H1 (cell line): ENCODE measurements around the gene SCO2. TPM values are rescaled to one million over a fixed set of nuclear protein-coding genes. Genes with fewer than 3 reads are reported as not detected.
A peak's percentile ranks its signal among the peaks of the same experiment; 100 is the strongest.

Experiments used
- CTCF ChIA-PET: fragments of 300-600 bp; sonication (Branson Sonifier 250); formaldehyde crosslinking; loops from one replicate; lab custom pipeline; 2021; ENCODE audit not compliant: partially characterized antibody; lab: Charles Lee
- POLR2A ChIA-PET: fragments of 300-600 bp; sonication (Branson Sonifier 250); formaldehyde crosslinking; loops from one replicate; lab custom pipeline; 2021; ENCODE audit warnings: inconsistent platforms; ENCODE audit not compliant: partially characterized antibody; lab: Charles Lee
- DNase-seq, 2 experiments: peaks; one replicate each; pipeline versions ENCODE4 v3.0.0 to v3.0.0-alpha.2; 2010 to 2022; ENCODE audit warnings: low spot score in 2 of 2, low read depth in 1 of 2, mixed read lengths in 1 of 2
- FAIRE-seq: peaks from 2 replicates; lab custom pipeline; 2011; peaks lifted over from hg19 to GRCh38; lab: Jason Lieb, UNC
- H2AFZ ChIP-seq: 2 replicates; pipeline ENCODE4 v1.8.1; 2012; ENCODE audit warnings: low read length, inconsistent platforms
- H2AK5ac ChIP-seq: 2 replicates; pipeline ENCODE4 v1.6.1; 2013; ENCODE audit warnings: low read depth, low read length
- H2BK120ac ChIP-seq: replicated peaks from 2 replicates; pipeline ENCODE3; 2013; ENCODE audit warnings: low read depth, low read length, inconsistent platforms
- H2BK12ac ChIP-seq: 2 replicates; pipeline ENCODE4 v1.6.1; 2013; ENCODE audit warnings: low read depth, low read length
- H2BK15ac ChIP-seq: 2 replicates; pipeline ENCODE4 v1.6.1; 2013; ENCODE audit warnings: low read length
- H2BK20ac ChIP-seq: 2 replicates; pipeline ENCODE4 v1.6.1; 2013; ENCODE audit warnings: low read length
- H2BK5ac ChIP-seq: 2 replicates; pipeline ENCODE4 v1.6.1; 2013; ENCODE audit warnings: low read depth, low read length
- H3K14ac ChIP-seq: 2 replicates; pipeline ENCODE4 v1.6.1; 2013; ENCODE audit warnings: inconsistent platforms; ENCODE audit not compliant: insufficient read length
- H3K18ac ChIP-seq: 2 replicates; pipeline ENCODE4 v1.6.1; 2013; ENCODE audit warnings: low read length; ENCODE audit errors: extremely low read depth
- H3K23ac ChIP-seq: 2 replicates; pipeline ENCODE4 v1.6.1; 2013; ENCODE audit warnings: inconsistent platforms; ENCODE audit not compliant: insufficient read length
- H3K23me2 ChIP-seq: 2 replicates; pipeline ENCODE4 v1.6.1; 2013; ENCODE audit warnings: low read depth, low read length
- H3K27ac ChIP-seq: 2 replicates; pipeline ENCODE4 v1.6.1; 2011; ENCODE audit warnings: low read depth, low read length, inconsistent platforms
- H3K27me3 ChIP-seq, 4 experiments: replicated peaks in 1 of 4; 1 replicate in 1 of 4; 2 replicates in 3 of 4; pipeline versions ENCODE4 v1.6.1 to v1.8.1; 2011 to 2013; ENCODE audit warnings: low read length in 3 of 4, mild to moderate bottlenecking in 3 of 4, inconsistent platforms in 2 of 4, mixed read lengths in 2 of 4, moderate library complexity in 1 of 4; ENCODE audit not compliant: control insufficient read depth in 3 of 4, insufficient read depth in 3 of 4; ENCODE audit errors: extremely low read depth in 1 of 4
- H3K36me3 ChIP-seq, 4 experiments: 2 replicates each; pipeline versions ENCODE4 v1.6.1 to v1.8.1; 2011 to 2013; ENCODE audit warnings: mild to moderate bottlenecking in 4 of 4, low read length in 3 of 4, moderate library complexity in 2 of 4, control low read depth in 1 of 4, inconsistent platforms in 1 of 4; ENCODE audit not compliant: insufficient read depth in 4 of 4, control insufficient read depth in 2 of 4
- H3K4ac ChIP-seq: replicated peaks from 2 replicates; pipeline ENCODE3; 2013; ENCODE audit warnings: low read length, low read depth, mixed read lengths, inconsistent platforms; ENCODE audit not compliant: insufficient read length
- H3K4me1 ChIP-seq, 4 experiments: replicated peaks in 1 of 4; 1 replicate in 1 of 4; 2 replicates in 3 of 4; pipeline versions ENCODE4 v1.6.1 to v1.8.1; 2011 to 2013; ENCODE audit warnings: low read length in 3 of 4, inconsistent platforms in 2 of 4, mixed read lengths in 1 of 4; ENCODE audit not compliant: insufficient read depth in 4 of 4, control insufficient read depth in 3 of 4
- H3K4me2 ChIP-seq, 2 experiments: 2 replicates each; pipeline versions ENCODE4 v1.6.1 to v1.8.1; 2011 to 2013; ENCODE audit warnings: low read depth in 2 of 2, low read length in 2 of 2, control low read depth in 1 of 2, inconsistent platforms in 1 of 2, mild to moderate bottlenecking in 1 of 2; ENCODE audit not compliant: insufficient read depth in 1 of 2
- H3K4me3 ChIP-seq, 4 experiments: fragments of 200-600, 300-600 bp in 1 of 4; sonication (generic), shearing (Covaris generic), sonication (Bioruptor Twin) in 1 of 4; 2 replicates each; pipeline versions ENCODE4 v1.5.1 to v1.8.1; 2011 to 2016; ENCODE audit warnings: low read length in 4 of 4, low read depth in 3 of 4, control low read depth in 2 of 4, inconsistent platforms in 2 of 4, mild to moderate bottlenecking in 2 of 4, mixed read lengths in 1 of 4, moderate library complexity in 1 of 4; ENCODE audit not compliant: insufficient read depth in 2 of 4; ENCODE audit errors: extremely low read depth in 1 of 4
- H3K56ac ChIP-seq: replicated peaks from 2 replicates; pipeline ENCODE3; 2013; ENCODE audit warnings: low read depth, mild to moderate bottlenecking, mixed read lengths, low read length, inconsistent platforms; ENCODE audit not compliant: insufficient read length
- H3K79me1 ChIP-seq: 2 replicates; pipeline ENCODE4 v1.6.1; 2013; ENCODE audit warnings: low read depth, low read length, control low read depth
- H3K79me2 ChIP-seq, 2 experiments: 2 replicates each; pipeline versions ENCODE4 v1.6.1 to v1.8.1; 2012 to 2013; ENCODE audit warnings: low read length in 2 of 2, mild to moderate bottlenecking in 2 of 2, inconsistent platforms in 1 of 2; ENCODE audit not compliant: insufficient read depth in 2 of 2, control insufficient read depth in 1 of 2
- H3K9ac ChIP-seq, 4 experiments: replicated peaks in 1 of 4; 1 replicate in 1 of 4; 2 replicates in 3 of 4; pipeline versions ENCODE4 v1.6.1 to v1.8.1; 2011 to 2013; ENCODE audit warnings: low read depth in 3 of 4, low read length in 3 of 4, control low read depth in 2 of 4, mild to moderate bottlenecking in 2 of 4, moderate library complexity in 2 of 4, inconsistent platforms in 1 of 4; ENCODE audit errors: extremely low read depth in 1 of 4
- H3K9me3 ChIP-seq, 2 experiments: 2 replicates each; pipeline versions ENCODE4 v1.6.1 to v1.8.1; 2012 to 2013; ENCODE audit warnings: mild to moderate bottlenecking in 2 of 2, moderate library complexity in 2 of 2, control low read depth in 1 of 2, inconsistent platforms in 1 of 2, low read depth in 1 of 2, low read length in 1 of 2, mixed read lengths in 1 of 2; ENCODE audit not compliant: insufficient read depth in 2 of 2
- H4K20me1 ChIP-seq, 2 experiments: replicated peaks in 1 of 2; 2 replicates each; pipeline versions ENCODE3 to v1.8.1; 2011 to 2013; ENCODE audit warnings: inconsistent platforms in 2 of 2, low read length in 2 of 2, mild to moderate bottlenecking in 1 of 2; ENCODE audit not compliant: insufficient read depth in 2 of 2, control insufficient read depth in 1 of 2
- H4K5ac ChIP-seq: 2 replicates; pipeline ENCODE4 v1.6.1; 2013; ENCODE audit warnings: low read length, low read depth, mixed read lengths, inconsistent platforms; ENCODE audit not compliant: insufficient read length
- H4K8ac ChIP-seq: 2 replicates; pipeline ENCODE4 v1.8.0; 2013; ENCODE audit warnings: mild to moderate bottlenecking, moderate library complexity, low read length, inconsistent platforms; ENCODE audit not compliant: insufficient read depth; ENCODE audit errors: extremely low read depth
- H4K91ac ChIP-seq: replicated peaks from 2 replicates; pipeline ENCODE3; 2013; ENCODE audit warnings: low read length, mixed read lengths, inconsistent platforms; ENCODE audit not compliant: insufficient read length
- CEBPB ChIP-seq: IDR thresholded peaks from 2 replicates; pipeline ENCODE4 v1.6.1; 2012; ENCODE audit warnings: low read depth, low read length
- CHD2 ChIP-seq: IDR thresholded peaks from 2 replicates; pipeline ENCODE4 v1.6.1; 2012; ENCODE audit warnings: low read length, improper control_type of control experiment
- EGR1 ChIP-seq: IDR thresholded peaks from 2 replicates; pipeline ENCODE4 v1.6.1; 2011; ENCODE audit warnings: low read depth, low read length, borderline replicate concordance
- EZH2 ChIP-seq: fragments of 200-600 bp; sonication (generic); IDR thresholded peaks from 2 replicates; pipeline ENCODE4 v1.7.1; 2012; ENCODE audit warnings: low read depth, mild to moderate bottlenecking, moderate library complexity, low read length, inconsistent platforms; ENCODE audit not compliant: severe bottlenecking
- GABPA ChIP-seq: IDR thresholded peaks from 2 replicates; pipeline ENCODE4 v1.6.1; 2011; ENCODE audit warnings: mild to moderate bottlenecking, low read length, moderate library complexity, borderline replicate concordance; ENCODE audit not compliant: insufficient read depth
- SP4 ChIP-seq: IDR thresholded peaks from 2 replicates; pipeline ENCODE4 v1.6.1; 2012; ENCODE audit warnings: low read length, inconsistent platforms
- TCF12 ChIP-seq: IDR thresholded peaks from 2 replicates; pipeline ENCODE4 v1.6.1; 2011; ENCODE audit warnings: low read depth, mild to moderate bottlenecking, low read length
- WGBS, 2 experiments: shearing (Covaris generic) in 1 of 2; methylation state at CpG; one replicate each; pipeline versions ENCODE4 v1.1.6 to v1.1.7; 2013 to 2015; ENCODE audit warnings: low lambda C conversion rate in 2 of 2, mixed read lengths in 2 of 2, inconsistent platforms in 1 of 2, low coverage in 1 of 2, missing lambda C conversion rate in 1 of 2; ENCODE audit not compliant: insufficient replicate concordance in 2 of 2, insufficient coverage in 1 of 2, insufficient read length in 1 of 2; ENCODE audit errors: extremely low coverage in 1 of 2, missing lambda C conversion rate in 1 of 2; 5-methylcytosine and 5-hydroxymethylcytosine counted together
- polyA plus RNA-seq, 7 experiments: library from polyadenylated mRNA; depleted of rRNA in 3 of 7; stranded (reverse) in 5 of 7; unstranded in 2 of 7; fragments of >200 nt in 5 of 7; fragments of 200-250 nt in 2 of 7; gene quantifications; 1 replicate in 5 of 7; 2 replicates in 1 of 7; 4 replicates in 1 of 7; pipeline versions ENCODE4 v1.2.1 to v1.2.3, GENCODE V29; 2011 to 2013; ENCODE audit warnings: missing spikeins in 2 of 7, mixed read lengths in 2 of 7
- total RNA-seq: library from RNA; stranded (reverse); fragmentation: NEBNext Ultra II Directional; extraction: Animal tissue kit (Norgen Biotek cat#: 25700); gene quantifications from 2 replicates; pipeline ENCODE4 v1.2.1, GENCODE V29; 2021

The SCO2 gene
- total and polyA plus RNA-seq, 2 of the 8 experiments (the other 6 are each of a cell fraction or from before 2014, with no cell fraction given): 2.0 TPM; not detected in 1

DNA sequence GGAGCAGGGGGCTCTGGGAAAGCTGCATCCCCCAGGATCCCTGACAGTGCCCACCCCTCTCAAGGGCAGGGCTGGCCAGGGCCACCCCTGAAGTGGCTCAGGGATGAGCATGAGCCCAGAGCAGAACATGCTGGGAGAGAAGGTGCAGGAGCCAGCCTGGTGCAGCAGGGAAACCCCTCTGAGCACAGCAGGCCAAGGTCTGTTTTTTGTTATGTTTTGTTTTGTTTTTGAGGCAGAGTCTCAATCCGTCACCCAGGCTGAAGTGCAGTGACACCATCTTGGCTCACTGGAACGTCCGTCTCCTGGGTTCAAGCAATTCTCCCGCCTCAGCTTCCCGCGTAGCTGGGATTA lies 49.8 kb downstream of the SCO2 start:
- peak overlapping the region; percentile 19; the same call in 1 of the 2 replicates for H2BK15ac ChIP-seq
- H3K23ac ChIP-seq: no peak overlapping the region
- no peak overlapping the region for H2AK5ac ChIP-seq
- DNase-seq (no peak), FAIRE-seq (no peak)
- 0 out of 7 replicates have a peak overlapping the region, but pooled peaks of 1 of the 4 experiments have one; percentile 41 for H3K9ac ChIP-seq
- POLR2A ChIA-PET: interaction anchor here (0.8 to 2.0 kb wide), 2 partner anchors 10 to 50 kb away, joined by 3 to 6 read pairs; partner anchors contain the start of gene SCO2
- peak overlapping the region; percentile 62 to 75 for H3K4me2 ChIP-seq
- H3K23me2 ChIP-seq: peaks cover 8% of the 10 kb centered on the region; the same call in 1 of the 2 replicates
- peak overlapping the region; percentile 85 for H3K4ac ChIP-seq
- no peak overlapping the region for H3K14ac ChIP-seq
- H3K9me3 ChIP-seq: no peaks in the 10 kb centered on the region
- no peaks in the 10 kb centered on the region for H3K36me3 ChIP-seq
- 95% methylated on average over 6 of the region's 6 CpGs; no CpG with 5 or more reads in 1 of the 2 experiments for WGBS, 2 experiments
- peak overlapping the region; percentile 52 for H4K91ac ChIP-seq
- H3K79me1 ChIP-seq: peaks cover 22% of the 10 kb centered on the region
- H3K4me1 ChIP-seq: peaks cover 0 to 18% (median 10%) of the 10 kb centered on the region in 4 experiments; a peak in 5 of 7 replicates
- peak overlapping the region; percentile 95; the same call in 1 of the 2 replicates for H2BK20ac ChIP-seq
- H3K56ac ChIP-seq: no peak overlapping the region
- peak overlapping the region; percentile 44; the same call in 1 of the 2 replicates for H2BK5ac ChIP-seq
- no peak overlapping the region for H3K27ac ChIP-seq
- no peak overlapping the region for H2AFZ ChIP-seq
- peaks cover 28 to 35% of the 10 kb centered on the region in 2 experiments for H4K20me1 ChIP-seq
- CTCF ChIA-PET: interaction anchor here (1.7 kb wide), 1 partner anchor 50 kb away, joined by 4 read pairs; the partner anchor contains the start of gene SCO2
- no peak overlapping the region for H4K5ac ChIP-seq
- H3K4me3 ChIP-seq: peak overlapping the region in 3 of 4 experiments; percentile 29 to 84 (median 61); a peak in 4 of 8 replicates
- peaks cover 1 to 16% (median 10%) of the 10 kb centered on the region in 4 experiments; a peak in 6 of 7 replicates for H3K27me3 ChIP-seq
- H2BK12ac ChIP-seq: peak overlapping the region; percentile 39; the same call in 1 of the 2 replicates
- no peak overlapping the region for H4K8ac ChIP-seq
- H3K79me2 ChIP-seq: peaks cover 0 to 37% of the 10 kb centered on the region in 2 experiments; a peak in 3 of 4 replicates
- peak overlapping the region; percentile 15 for H2BK120ac ChIP-seq
- H3K18ac ChIP-seq: no peak overlapping the region
- TF ChIP-seq CHD2 (no peak), EGR1 (no peak), GABPA (no peak), SP4 (no peak), EZH2 (no peak), CEBPB (no peak), TCF12 (no peak)
